ENCODE data around the gene NSRP1.

DNA sequence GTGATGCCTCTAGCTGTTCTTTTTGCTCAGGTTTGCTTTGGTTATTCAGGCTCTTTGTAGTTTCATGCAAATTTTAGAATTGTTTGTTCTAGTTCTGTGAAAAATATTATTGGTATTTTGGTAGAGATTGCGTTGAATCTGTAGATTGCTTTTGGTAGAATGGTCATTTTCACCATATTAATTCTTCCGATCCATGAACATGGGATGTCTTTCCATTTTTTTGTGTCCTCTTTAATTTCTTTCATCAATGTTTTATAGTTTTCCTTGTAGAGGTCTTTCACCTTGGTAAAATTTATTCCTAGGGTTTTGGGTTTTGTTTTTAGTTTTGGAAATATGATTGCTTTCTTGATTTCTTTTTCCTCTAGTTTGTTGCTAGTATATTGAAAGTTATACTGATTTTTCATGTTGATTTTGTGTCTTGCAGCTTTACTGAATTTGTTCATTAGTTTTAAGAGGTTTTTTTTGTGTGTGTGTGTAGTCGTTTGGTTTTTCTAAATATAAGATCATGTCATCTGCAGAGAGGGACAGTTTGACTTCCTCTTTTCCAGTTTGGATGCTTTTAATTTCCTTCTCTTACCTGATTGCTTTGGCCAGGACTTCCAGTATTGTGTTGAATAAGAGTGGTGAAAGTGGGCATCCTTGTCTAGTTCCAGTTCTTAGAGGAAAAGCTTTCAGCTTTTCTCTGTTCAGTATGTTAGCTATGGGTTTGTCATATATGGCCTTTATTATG lies 42.4 kb downstream of the NSRP1 start:
- TF ChIP-seq POLR2A (IDR thresholded peaks at IDR 0.05; ENCODE audit: low read depth, low read length) (no peak), SPI1 (IDR thresholded peaks at IDR 0.05; ENCODE audit: low read depth, low read length) (peak; percentile 66), TAF1 (IDR thresholded peaks at IDR 0.05; ENCODE audit: low read depth, low read length) (no peak)
